HG03159 (cell line): Measurements from ENCODE around the gene SPG21.

Experiments used
- ATAC-seq: cut with Tn5 transposase; IDR thresholded peaks from one replicate; pipeline ENCODE4 v1.9.1; 2021; ENCODE audit warnings: mild to moderate bottlenecking, moderate library complexity; ENCODE audit not compliant: unreplicated experiment

The SPG21 gene

GRCh38 chr15:64943512-64944225 lies 46.0 kb downstream of the SPG21 start:
- no peak for ATAC-seq

DNA sequence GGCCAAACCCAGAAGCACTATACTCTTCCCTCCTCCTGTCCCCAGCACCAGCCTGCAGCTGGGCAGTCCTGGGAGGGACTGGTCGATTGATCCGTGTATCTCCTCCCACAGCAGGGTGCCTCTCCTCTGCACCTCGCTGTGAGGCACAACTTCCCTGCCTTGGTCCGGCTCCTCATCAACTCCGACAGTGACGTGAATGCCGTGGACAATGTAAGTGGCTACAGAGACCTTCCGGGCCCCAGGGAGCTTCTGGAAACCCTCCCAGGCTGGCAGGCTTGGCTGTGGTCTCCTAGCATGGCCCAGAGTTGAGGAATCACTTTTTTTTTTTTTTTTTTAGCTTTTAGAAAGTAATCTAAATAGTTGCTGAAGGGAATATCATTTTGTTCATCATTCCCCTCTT lies 47.4 kb downstream of the SPG21 start:
- ATAC-seq = no peak

DNA sequence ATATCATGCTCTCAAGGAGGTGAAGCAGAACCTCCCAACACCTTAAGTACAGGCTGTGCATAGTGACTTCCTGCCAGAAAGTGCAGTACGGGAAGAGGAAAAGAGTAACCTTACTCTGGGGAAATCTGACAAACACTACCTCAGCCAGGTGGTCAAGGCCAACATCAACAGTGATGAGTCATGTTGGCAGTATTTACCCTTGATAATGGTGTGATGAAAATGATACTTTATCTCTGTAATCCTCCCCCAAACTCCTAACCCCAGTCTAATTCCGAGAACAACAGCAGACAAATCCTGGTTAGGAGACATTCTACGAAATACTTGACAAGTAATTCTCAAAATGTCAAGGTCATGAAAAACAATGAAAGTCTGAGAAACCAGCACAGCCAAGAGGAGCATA lies 51.5 kb downstream of the SPG21 start:
- no peak for ATAC-seq

GRCh38 chr15:64934023-64934422 lies 55.7 kb downstream of the SPG21 start:
- no peak for ATAC-seq

- no peak for ATAC-seq
Measured at GRCh38 chr15:64931381-64931780, 58.3 kb downstream of the SPG21 start.

GRCh38 chr15:64930778-64931371 lies 58.8 kb downstream of the SPG21 start:
- no peak for ATAC-seq

DNA sequence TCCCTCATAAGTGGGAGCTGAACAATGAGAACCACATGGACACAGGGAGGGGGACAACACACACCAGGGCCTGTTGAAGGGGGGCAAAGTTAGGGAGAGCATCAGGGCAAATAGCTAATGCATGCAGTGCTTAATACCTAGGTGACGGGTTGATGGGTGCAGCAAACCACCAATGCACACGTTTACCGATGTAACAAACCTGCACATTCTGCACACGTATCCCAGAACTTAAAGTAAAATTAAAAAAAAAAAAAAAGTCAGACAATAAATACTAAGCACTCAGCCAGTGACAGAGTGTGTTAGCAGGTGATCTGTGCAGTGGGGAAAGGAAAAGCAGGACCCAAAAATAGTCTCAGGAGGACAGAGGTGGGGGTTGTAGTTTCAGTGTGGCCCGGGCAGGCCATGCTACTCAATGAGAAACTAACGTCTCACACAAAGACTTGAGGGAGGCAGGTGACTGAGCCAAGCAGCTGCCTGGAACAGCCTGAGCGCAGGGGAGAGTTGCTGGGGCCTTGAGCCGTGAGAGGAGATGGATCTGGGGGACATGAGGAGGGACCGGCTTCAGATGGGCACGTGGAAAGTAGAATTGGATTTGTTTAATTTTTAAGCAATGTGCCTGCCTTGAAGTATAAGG lies 59.6 kb downstream of the SPG21 start:
- no peak for ATAC-seq

- ATAC-seq = no peak
Measured at GRCh38 chr15:64928626-64929220, 61.0 kb downstream of the SPG21 start.

DNA sequence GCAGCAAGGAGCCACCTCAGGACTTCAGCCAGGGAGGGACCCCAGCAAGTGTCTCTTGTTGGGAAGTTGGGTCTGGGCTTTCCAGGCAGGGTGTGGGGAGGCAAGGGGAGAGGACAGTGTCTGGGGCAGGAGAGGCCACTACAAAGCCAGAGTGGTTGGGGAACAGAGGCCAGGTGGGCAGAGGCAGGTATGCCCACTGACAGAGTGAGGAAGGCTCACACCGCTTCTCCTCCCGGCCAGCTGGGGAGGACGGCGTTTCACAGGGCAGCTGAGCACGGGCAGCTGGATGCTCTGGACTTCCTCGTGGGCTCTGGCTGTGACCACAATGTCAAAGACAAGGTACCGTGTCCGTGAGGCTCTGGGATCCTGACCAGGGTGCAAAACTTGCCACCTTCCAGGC lies 63.1 kb downstream of the SPG21 start:
- no peak for ATAC-seq

DNA sequence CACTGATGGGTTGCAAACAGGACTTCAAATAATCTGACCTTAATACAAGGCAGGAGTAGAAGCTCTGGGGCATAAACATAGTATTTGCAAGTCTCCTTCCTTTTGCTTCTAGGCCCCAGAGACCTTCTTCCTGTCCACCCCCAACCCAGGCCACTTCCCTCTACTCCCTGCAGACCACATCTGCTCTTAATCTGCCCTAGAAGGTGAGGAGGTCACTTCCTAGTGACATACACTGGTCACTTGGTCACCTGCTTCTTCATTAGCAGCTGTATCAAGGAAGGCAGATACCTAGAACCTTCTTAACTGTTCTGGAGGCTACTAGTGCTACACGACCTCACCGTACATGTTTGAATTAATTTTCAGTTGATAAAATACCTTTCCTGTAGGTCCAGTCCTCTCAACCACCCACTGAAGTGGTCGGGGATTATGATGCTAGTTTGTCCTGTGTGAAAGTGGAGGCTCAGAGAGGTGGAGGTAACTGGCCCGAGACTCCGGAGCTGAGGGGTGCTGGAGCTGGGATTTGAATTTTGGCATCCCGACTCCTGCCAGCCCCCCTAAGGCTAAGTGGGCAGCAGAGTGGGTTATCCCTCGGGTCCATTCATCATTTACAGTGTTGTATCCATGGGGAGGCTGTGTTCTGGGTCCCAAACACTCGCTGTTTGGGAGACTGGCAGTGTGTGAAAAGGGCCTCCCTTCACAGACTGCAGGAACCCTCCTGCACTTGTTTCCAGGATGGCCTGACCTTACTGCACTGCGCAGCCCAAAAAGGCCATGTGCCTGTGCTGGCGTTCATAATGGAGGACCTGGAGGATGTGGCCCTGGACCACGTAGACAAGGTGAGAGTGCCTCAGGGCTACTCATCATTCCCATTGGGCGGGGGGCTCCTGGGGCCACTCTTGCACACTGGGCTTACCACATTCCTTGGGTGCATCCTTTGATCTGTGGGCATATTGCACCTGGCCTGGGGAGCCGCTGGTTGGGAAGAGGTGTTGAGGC lies 64.1 kb downstream of the SPG21 start:
- no peak for ATAC-seq

DNA sequence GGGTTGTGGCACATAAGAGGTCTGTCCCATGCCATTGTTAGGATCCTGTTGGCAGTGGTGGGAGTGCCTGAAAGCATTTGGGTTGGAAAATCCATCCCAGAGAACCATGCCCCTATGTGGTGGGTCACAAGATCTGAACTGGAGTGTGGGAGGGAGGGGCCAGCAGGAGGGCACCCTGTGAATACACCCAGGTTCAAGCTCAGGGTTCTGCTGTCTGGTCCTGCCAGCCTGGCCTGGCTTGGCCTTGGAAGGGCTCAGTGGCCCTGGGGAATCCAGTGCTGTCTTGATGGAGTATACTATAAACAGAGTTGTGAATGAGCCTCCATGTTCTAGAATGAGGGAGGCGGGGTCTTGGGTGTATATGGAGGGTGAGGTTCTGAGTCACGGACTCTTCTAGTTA lies 66.2 kb downstream of the SPG21 start:
- ATAC-seq = no peak

DNA sequence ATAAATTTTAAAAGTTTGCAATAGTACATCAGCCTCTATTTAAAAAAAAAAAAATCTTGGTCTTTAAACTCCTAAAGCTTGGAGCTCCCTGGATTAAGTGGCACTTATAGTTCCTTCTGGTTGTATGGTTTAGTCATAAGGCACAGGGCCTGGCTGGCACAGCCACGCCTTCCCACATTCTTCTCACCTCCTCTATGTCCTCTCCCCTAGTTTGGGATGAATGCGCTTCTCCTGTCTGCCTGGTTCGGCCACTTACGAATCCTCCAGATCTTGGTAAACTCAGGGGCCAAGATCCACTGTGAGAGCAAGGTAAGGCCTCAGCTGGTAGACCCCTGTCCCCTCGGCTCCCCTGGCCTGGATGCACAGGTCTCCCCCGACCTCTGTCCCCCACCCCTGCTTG lies 68.0 kb downstream of the SPG21 start:
- ATAC-seq = no peak

DNA sequence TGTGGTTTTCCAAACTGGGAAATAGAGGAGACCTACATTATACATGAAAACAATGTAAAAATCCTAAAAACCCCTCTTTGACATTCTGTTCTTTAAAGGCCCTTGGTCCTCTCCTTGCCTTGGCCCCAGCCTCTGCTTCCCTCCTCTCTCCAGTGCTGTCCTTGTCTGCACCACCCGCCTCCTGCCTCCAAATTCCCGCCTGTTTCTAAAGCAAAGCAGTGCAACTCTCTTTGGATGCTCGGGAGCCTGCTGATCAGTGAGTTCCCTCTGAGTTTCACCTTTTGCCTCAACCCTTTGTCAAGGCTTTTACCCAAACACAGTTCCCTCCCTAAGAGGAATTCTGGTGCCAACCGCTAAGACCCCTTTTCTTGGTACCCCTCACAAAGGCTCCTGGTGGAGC lies 70.0 kb downstream of the SPG21 start:
- ATAC-seq = no peak

DNA sequence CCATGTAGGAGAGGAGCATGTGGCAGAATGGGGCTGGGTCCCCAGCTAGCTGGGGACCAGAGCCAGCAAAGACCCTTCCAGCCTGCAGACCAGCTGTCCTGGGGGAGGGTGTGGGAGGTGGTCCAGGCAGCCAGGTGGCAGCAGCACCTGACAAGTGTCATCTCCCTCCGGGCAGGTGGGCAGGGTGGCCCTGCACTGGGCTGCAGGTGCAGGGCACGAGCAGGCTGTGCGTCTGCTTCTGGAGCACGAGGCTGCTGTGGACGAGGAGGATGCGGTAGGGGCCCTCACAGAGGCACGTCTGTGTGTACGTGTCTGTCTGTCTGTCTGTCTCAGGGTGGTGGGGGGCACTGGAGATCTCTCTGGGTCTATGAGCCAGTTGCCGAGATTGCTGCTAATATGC lies 72.5 kb downstream of the SPG21 start:
- ATAC-seq = no peak

GRCh38 chr15:64916365-64916764 lies 73.3 kb downstream of the SPG21 start:
- no peak for ATAC-seq

DNA sequence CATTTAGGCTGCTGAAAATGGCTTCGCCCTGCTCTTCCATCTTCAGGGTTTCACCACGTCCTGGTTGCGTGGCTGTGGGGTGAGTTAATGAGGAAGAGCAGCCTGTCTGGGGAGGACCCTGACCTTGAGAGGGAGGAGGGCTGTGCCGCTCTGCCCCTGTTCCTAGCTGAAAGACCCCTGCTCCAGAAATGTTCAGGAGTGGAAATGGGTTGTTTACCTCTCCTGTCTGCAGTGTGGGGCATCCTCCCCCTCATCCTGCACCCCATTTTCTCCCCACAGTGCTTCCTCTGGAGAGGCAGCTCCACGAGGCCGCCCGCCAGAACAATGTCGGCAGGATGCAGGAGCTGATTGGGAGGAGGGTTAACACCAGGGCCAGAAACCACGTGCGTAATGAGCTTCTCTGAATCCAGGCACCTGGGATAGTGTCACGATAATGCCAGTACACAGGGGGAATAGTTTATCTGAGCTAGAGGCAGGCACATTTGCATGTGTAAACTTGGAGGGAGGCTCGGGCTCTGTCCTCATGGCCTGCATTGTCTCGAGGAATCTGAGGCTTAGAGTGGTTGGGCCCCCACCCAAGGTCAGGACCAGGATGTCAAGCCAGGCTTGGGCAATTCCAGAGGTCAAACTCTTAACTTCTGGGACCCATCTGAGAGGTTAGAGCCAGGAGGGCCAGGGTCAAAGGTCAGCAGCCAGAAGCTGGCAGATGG lies 74.0 kb downstream of the SPG21 start:
- no peak for ATAC-seq
